Stimulated activated effector memory CD8-positive, alpha-beta T cell treated with anti-CD3 and anti-CD28 coated beads, Interleukin-12 subunit alpha, Interleukin-12 subunit beta, amount 100 ng/mL, for 72 hours (primary cell): Measurements from ENCODE around the gene DCTPP1.

Source experiments
- ATAC-seq: fragments of 150-1000 bp; cut with Tn5 transposase; 2 replicates; pipeline ENCODE4 v1.10.0; 2021
- DNase-seq, 2 donors: peaks; one replicate each; pipeline ENCODE4 v3.0.0; 2021 to 2022; ENCODE audit warnings: low spot score in 2 of 2
- H3K27ac Mint-ChIP-seq: one replicate; pipeline ENCODE4 v1.8.0; 2022; ENCODE audit warnings: mild to moderate bottlenecking, mixed read lengths
- H3K36me3 Mint-ChIP-seq: one replicate; pipeline ENCODE4 v1.8.0; 2022; ENCODE audit warnings: mild to moderate bottlenecking, mixed read lengths
- H3K4me1 Mint-ChIP-seq: one replicate; pipeline ENCODE4 v1.8.0; 2022; ENCODE audit warnings: mixed read lengths
- H3K4me3 Mint-ChIP-seq: one replicate; pipeline ENCODE4 v1.8.0; 2022; ENCODE audit warnings: mild to moderate bottlenecking, mixed read lengths
- H3K9me3 Mint-ChIP-seq: one replicate; pipeline ENCODE4 v1.8.0; 2022; ENCODE audit warnings: mixed read lengths

The DCTPP1 gene

GRCh38 chr16:30383521-30383920 lies 46.3 kb downstream of the DCTPP1 start:
- Mint-ChIP-seq H3K36me3 (peaks cover 19% of the 10 kb centered on the region), H3K4me3 (peak overlapping the region; percentile 97), H3K9me3 (no peaks in the 10 kb centered on the region), H3K27ac (peak overlapping the region; percentile 96), H3K4me1 (peaks cover 52% of the 10 kb centered on the region)
- DNase-seq (no peak), ATAC-seq (no peak)

DNA sequence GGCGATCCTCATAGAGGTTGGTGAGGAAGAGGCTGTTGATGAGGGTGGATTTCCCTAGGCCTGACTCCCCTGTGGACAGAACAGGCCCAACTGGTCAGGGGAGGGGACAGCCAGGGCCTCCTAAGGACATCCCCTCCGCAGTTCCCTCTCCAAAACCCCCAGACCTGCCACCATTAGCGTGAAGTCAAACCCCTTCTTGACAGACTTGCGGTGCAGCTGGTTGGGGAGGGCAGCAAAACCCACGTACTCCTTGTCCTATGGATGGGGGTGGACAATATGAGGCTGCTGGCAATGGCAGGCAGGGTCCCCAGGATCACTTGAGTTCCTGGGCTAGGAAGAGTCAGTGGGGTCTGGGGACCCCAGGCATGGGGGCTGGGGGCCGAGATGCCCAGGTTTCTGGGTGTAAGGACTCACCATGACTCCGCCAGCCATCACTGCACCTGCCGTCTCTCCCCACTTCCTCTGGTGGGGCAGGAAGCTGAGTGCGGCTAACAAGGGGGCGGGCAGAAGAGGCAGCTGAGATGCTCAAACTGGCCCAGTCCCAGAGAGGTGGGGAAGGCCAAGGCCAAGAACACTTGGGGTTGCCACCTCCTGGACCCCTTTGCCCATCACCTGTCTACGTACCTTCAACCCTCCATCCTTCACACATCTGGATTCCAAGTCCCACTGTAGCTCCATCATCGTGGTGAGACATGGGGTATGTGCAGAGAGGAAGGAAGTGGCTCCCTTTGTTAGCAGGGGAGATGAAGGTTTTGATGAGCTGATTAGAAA lies 47.5 kb downstream of the DCTPP1 start, which contains the start of gene SEPTIN1:
Gene SEPTIN1, minus strand, starts transcription at position 451 of the 771 bp plus-strand sequence. Its CDS starts 19 bp downstream, at position 432.
- peak within 1 kb of the TSS; percentile 97 for H3K4me3 Mint-ChIP-seq
- no peaks in the 10 kb centered on the region for H3K9me3 Mint-ChIP-seq
- DNase-seq (peak; percentile 58 to 88), ATAC-seq (peak; percentile 65)
- peaks cover 32% of the 10 kb centered on the region for H3K36me3 Mint-ChIP-seq
- peaks cover 64% of the 10 kb centered on the region for H3K4me1 Mint-ChIP-seq
- peak within 1 kb of the TSS; percentile 96 for H3K27ac Mint-ChIP-seq

DNA sequence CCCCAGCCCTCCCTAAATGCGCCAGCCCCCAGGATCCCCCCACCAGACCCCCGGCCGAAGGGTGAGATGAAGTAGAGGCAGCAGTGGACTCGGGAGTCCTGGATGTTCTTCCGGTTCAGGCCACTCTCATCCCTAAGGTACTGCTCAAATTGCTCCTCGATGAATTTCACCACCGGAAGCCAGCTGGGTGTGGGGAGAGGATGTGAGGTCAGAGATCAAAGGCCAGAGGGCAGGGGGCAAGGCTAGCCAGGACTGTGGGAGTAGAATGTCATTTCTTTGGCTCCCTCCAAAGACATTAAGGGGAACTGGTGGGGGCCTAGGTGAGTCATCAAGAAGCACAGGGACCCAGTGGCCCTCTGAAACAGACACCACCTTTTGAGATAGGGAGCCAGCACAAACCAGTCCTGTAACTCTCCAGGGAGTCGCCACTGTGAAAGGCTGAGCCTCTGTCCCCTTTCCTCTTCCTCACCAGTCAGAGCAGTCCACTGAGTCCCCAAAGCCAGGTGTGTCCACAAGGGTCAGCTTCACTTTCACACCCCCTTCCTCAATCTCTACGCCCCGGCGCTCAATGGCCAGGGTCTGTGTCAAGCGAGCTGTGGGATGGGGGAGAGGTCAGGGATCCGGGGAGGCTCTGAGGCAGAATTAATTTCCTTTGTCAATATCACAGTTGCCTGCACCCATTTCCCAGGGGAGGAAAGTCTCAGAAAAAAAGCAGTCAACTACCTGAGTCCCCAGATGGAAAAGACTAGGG lies 48.4 kb downstream of the DCTPP1 start:
- peaks cover 68% of the 10 kb centered on the region for H3K4me1 Mint-ChIP-seq
- DNase-seq (peak in 1 of 2 donors; percentile 65), ATAC-seq (no peak)
- H3K36me3 Mint-ChIP-seq: peaks cover 35% of the 10 kb centered on the region
- H3K9me3 Mint-ChIP-seq: no peaks in the 10 kb centered on the region
- H3K27ac Mint-ChIP-seq: peak overlapping the region; percentile 96
- peak overlapping the region; percentile 97 for H3K4me3 Mint-ChIP-seq

GRCh38 chr16:30380803-30381208 lies 49.0 kb downstream of the DCTPP1 start:
- peaks cover 68% of the 10 kb centered on the region for H3K4me1 Mint-ChIP-seq
- peak overlapping the region; percentile 96 for H3K27ac Mint-ChIP-seq
- no peak for DNase-seq
- H3K36me3 Mint-ChIP-seq: peaks cover 35% of the 10 kb centered on the region
- H3K9me3 Mint-ChIP-seq: no peaks in the 10 kb centered on the region
- peak overlapping the region; percentile 97 for H3K4me3 Mint-ChIP-seq
- ATAC-seq: no peak

DNA sequence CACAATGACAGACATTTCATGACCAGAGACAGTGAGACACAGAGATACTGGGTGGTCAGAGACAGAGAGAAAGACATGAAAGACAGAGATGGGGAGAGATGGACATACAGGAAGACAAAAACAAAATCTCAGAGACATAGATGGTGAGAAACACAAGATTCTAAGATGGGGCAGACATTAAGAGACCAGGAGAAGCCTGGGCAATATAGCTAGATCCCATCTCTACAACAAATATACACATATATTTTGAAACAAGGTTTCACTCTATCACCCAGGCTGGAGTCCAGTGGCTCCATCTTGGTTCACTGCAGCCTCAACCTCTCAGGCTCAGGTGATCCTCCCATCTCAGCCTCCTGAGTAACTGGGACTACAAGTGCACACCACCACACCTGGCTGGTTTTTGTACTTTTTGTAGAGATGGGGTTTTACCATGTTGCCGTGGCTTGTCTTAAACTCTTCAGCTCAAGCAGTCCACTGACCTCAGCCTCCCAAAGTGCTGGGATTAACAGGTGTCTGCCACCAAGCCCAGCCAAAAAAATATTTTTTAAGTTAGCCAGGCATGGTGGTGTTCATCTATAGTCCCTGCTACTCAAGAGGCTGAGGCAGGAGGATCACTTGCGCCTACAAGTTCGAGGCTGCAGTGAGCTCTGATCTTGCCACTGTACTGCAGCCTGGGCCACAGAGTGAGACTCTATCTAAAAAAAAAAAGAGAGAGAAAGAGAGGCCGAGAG lies 49.6 kb downstream of the DCTPP1 start:
- DNase-seq: no peak
- peak overlapping the region; percentile 99 for H3K27ac Mint-ChIP-seq
- H3K4me3 Mint-ChIP-seq: peak overlapping the region; percentile 97
- H3K4me1 Mint-ChIP-seq: peaks cover 68% of the 10 kb centered on the region
- no peak for ATAC-seq
- H3K36me3 Mint-ChIP-seq: peaks cover 35% of the 10 kb centered on the region
- no peaks in the 10 kb centered on the region for H3K9me3 Mint-ChIP-seq

GRCh38 chr16:30379158-30379783 lies 50.6 kb downstream of the DCTPP1 start:
- H3K4me3 Mint-ChIP-seq: peak overlapping the region; percentile 97
- no peak for ATAC-seq
- peaks cover 35% of the 10 kb centered on the region for H3K36me3 Mint-ChIP-seq
- H3K4me1 Mint-ChIP-seq: peaks cover 68% of the 10 kb centered on the region
- peak in 1 of 2 donors; percentile 57 for DNase-seq
- peak overlapping the region; percentile 99 for H3K27ac Mint-ChIP-seq
- H3K9me3 Mint-ChIP-seq: no peaks in the 10 kb centered on the region

DNA sequence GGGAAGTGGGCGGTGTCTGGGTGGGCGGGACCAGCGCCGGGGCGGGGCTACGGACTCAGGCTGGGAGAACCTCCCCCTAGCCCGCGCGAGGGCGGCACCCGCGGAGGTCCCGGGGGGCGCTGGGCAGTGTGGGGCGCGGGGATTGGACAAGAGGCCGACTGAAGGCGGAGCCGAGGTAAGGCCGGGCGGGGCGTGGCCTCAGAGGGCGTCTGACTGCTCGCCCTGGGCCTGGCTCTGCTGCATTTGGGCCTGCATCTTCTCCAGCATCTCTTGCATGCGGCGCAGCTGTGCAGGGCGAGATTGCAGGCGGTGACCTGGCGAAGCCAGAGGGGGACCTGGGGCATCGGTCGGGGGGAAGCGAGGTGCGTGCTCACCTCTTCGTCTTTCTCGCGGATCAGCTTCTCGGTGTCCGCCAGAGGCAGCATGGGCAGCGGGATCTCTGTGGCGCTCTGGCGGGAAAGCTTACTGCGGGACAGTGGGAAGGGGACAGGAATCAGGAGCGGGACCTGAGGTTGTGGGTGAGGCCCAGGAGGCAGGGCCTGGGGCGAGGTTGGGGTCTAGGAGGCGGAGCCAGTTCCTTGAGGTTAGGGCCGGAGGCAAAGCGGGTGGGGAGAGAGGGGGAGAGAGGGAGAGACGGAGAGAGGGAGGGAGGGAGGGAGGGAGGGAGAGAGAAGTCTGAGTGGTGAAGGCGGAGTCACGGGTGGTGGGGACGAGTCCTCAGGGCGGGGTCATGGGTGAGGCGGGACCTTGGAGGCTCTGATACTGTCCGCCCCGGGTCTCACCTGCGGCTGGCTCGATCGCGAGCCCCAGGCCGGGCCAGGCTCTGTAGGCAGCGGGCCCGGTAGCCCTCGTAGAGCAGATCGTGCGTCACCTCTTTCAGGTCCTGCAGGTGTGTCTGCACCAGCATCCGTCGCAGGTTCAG lies 51.3 kb downstream of the DCTPP1 start:
- Mint-ChIP-seq H3K36me3 (peaks cover 35% of the 10 kb centered on the region), H3K9me3 (no peaks in the 10 kb centered on the region), H3K27ac (peak overlapping the region; percentile 99), H3K4me1 (peaks cover 64% of the 10 kb centered on the region), H3K4me3 (peak overlapping the region; percentile 97)
- peak; percentile 96 to 98 for DNase-seq
- peak; percentile 92 for ATAC-seq

GRCh38 chr16:30377812-30378235 lies 52.0 kb downstream of the DCTPP1 start:
- DNase-seq: peak in 1 of 2 donors; percentile 93
- Mint-ChIP-seq H3K27ac (peak overlapping the region; percentile 99), H3K36me3 (peaks cover 35% of the 10 kb centered on the region), H3K4me3 (peak overlapping the region; percentile 97), H3K9me3 (no peaks in the 10 kb centered on the region), H3K4me1 (peaks cover 59% of the 10 kb centered on the region)
- ATAC-seq: peak; percentile 63

DNA sequence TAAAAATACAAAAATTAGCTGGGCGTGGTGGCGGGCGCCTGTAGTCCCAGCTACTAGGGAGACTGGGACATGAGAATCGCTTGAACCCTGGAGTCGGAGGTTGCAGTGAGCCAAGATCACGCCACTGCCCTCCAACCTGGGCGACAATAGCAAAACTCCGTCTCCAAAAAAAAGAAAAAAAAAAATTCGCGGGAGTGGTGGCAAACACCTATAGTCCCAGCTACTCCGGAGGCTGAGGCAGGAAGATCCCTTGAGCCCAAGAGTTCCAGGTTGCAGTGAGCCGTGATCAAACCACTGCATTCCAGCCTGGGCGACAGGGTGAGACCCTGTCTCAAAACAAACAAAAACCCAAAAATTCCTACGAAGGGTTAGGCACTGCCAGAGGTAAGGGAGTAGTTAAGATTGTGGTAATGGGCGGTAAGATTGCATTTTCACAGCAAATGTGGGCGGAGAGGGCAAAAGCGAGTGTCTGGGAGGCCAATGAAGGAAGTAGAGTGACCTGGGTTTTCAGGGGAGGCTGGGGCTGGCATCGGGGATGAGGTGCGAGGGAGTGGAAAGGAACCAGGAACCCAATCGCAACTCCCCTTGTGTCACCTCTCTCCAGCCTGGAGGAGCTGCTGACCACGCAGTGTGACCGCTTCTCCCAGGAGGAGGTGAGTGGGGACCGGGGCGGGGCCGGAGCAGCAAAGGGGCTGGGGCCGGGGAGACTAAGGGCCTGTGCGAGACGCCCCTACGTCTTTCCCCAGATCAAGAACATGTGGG lies 52.6 kb downstream of the DCTPP1 start:
- H3K36me3 Mint-ChIP-seq: peaks cover 35% of the 10 kb centered on the region
- peak overlapping the region; percentile 97 for H3K4me3 Mint-ChIP-seq
- peak overlapping the region; percentile 99 for H3K27ac Mint-ChIP-seq
- H3K9me3 Mint-ChIP-seq: no peaks in the 10 kb centered on the region
- peak in 1 of 2 donors; percentile 74 for DNase-seq
- peaks cover 57% of the 10 kb centered on the region for H3K4me1 Mint-ChIP-seq
- no peak for ATAC-seq

DNA sequence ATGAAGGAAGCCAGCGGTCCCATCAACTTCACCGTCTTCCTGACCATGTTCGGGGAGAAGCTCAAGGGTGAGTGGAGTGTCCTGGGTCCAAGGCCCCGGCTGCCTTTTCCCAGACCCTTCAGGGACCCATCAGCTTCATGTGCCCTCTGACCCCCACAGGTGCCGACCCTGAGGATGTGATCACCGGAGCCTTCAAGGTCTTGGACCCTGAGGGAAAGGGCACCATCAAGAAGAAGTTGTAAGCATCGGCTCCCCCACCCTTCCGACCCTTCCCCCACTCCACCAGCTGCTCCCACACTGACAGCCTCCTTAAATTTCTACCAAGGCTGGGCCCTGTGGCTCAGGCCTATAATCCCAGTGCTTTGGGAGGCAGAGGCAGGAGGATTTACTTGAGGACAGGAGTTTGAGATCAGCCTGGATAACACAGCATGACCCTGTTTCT lies 53.3 kb downstream of the DCTPP1 start:
- H3K4me3 Mint-ChIP-seq: peak overlapping the region; percentile 97
- peaks cover 60% of the 10 kb centered on the region for H3K4me1 Mint-ChIP-seq
- DNase-seq (no peak), ATAC-seq (no peak)
- no peaks in the 10 kb centered on the region for H3K9me3 Mint-ChIP-seq
- H3K36me3 Mint-ChIP-seq: peaks cover 41% of the 10 kb centered on the region
- H3K27ac Mint-ChIP-seq: peak overlapping the region; percentile 99

GRCh38 chr16:30375864-30376263 lies 54.0 kb downstream of the DCTPP1 start:
- Mint-ChIP-seq H3K4me3 (no peak overlapping the region), H3K27ac (peak overlapping the region; percentile 63), H3K36me3 (peaks cover 41% of the 10 kb centered on the region), H3K4me1 (peaks cover 58% of the 10 kb centered on the region), H3K9me3 (no peaks in the 10 kb centered on the region)
- ATAC-seq (no peak), DNase-seq (no peak)

DNA sequence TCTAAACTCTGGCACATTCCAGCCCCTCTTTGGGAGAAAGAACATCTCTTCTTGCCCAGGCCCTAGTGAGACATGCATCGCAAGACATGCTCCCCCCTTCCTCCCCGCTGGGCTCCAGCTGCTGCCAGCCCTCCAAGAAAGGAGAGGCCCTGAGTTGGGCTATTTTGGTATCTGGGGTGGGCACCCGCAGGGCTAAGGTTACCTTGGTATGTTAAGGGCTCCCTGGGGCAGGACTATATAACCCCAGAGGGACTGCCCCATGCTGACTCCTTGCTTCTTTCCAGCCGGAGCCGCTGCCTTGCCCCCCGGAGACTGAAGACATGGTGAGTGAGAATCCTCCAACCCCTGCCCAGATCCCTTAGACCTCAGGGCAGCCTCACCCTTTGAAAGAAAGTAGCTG lies 55.3 kb downstream of the DCTPP1 start, which contains the start of gene MYL11:
Gene MYL11, plus strand, starts transcription at position 265 of the 400 bp plus-strand sequence. Its CDS starts 56 bp downstream, at position 321.
- H3K9me3 Mint-ChIP-seq: no peaks in the 10 kb centered on the region

More for the DNA sequence above, 55.3 kb downstream of the DCTPP1 start, which contains the start of gene MYL11:
- DNase-seq (peak in 1 of 2 donors; percentile 52), ATAC-seq (no peak)
- Mint-ChIP-seq H3K4me3 (no peak within 1 kb of the TSS), H3K4me1 (peaks cover 45% of the 10 kb centered on the region), H3K36me3 (peaks cover 40% of the 10 kb centered on the region), H3K27ac (peak within 1 kb of the TSS; percentile 63)
